Activated CD4-positive, alpha-beta T cell treated with anti-CD3 and anti-CD28 coated beads, Interleukin-2, amount 50 U/mL, for 24 hours (primary cell): ENCODE results near the gene SSX7.
"Not testable (repeated sequence)": the region's sequence is repeated elsewhere in the genome, so short reads cannot be mapped to it uniquely, and the experiment has no call there.

Source experiments
- DNase-seq, 2 donors: peaks; one replicate each; pipeline ENCODE4 v3.0.0-alpha.2; 2020; ENCODE audit warnings: low read depth in 1 of 2, low spot score in 1 of 2

SSX7 gene

GRCh38 chrX:52654800-52655199 is at the start of gene SSX7:
Gene SSX7, minus strand, starts transcription at chrX:52654900. Its CDS starts 1,428 bp downstream, at chrX:52653472.
- DNase-seq = not testable (repeated sequence)

GRCh38 chrX:52692034-52692433 is 37.3 kb upstream of the SSX7 start:
- DNase-seq = not testable (repeated sequence)

GRCh38 chrX:52662218-52662617 is 7.5 kb upstream of the SSX7 start:
- DNase-seq = not testable (repeated sequence)

GRCh38 chrX:52655475-52655874 is 775 bp upstream of the SSX7 start:
- not testable (repeated sequence) for DNase-seq

GRCh38 chrX:52650676-52651075 is 4.0 kb downstream of the SSX7 start:
- DNase-seq = not testable (repeated sequence)

- not testable (repeated sequence) for DNase-seq
Measured at GRCh38 chrX:52648956-52649355, 5.7 kb downstream of the SSX7 start.

- not testable (repeated sequence) for DNase-seq
Measured at GRCh38 chrX:52628483-52628882, 26.2 kb downstream of the SSX7 start.

- DNase-seq = not testable (repeated sequence)
Measured at GRCh38 chrX:52620661-52621060, 34.0 kb downstream of the SSX7 start.

GRCh38 chrX:52608961-52609360 is 45.7 kb downstream of the SSX7 start:
- no peak for DNase-seq

GRCh38 chrX:52603151-52603550 is 51.5 kb downstream of the SSX7 start:
- not testable (repeated sequence) for DNase-seq

- DNase-seq = no peak
Measured at GRCh38 chrX:52598886-52599285, 55.8 kb downstream of the SSX7 start.

GRCh38 chrX:52594658-52595057 is 60.0 kb downstream of the SSX7 start:
- no peak for DNase-seq
